Fibroblast of lung (primary cell): ENCODE measurements around the gene OPN3.

ENCODE experiments used
- CTCF ChIP-seq, 2 donors: IDR thresholded peaks in 1 of 2; conservative IDR thresholded peaks in 1 of 2; 1 replicate in 1 of 2; 2 replicates in 1 of 2; pipeline ENCODE4 v1.5.1; 2011 to 2012; ENCODE audit warnings: low read length in 2 of 2, control low read depth in 1 of 2, inconsistent platforms in 1 of 2, low read depth in 1 of 2, mild to moderate bottlenecking in 1 of 2
- EZH2 ChIP-seq: IDR thresholded peaks from 2 replicates; pipeline ENCODE4 v1.5.1; 2012; ENCODE audit warnings: low read length, control low read depth, mild to moderate bottlenecking; ENCODE audit errors: missing control alignments

- TF ChIP-seq CTCF (conservative IDR thresholded peaks at IDR 0.05 in 1 of 2, IDR thresholded peaks at IDR 0.05 in 1 of 2; ENCODE audit: low read depth in 1 of 2, low read length in 2 of 2) (no peak), EZH2 (no peak)
Measured at GRCh38 chr1:241679404-241679803, 39.2 kb upstream of the OPN3 start.
